Spleen (tissue), 7 donors: ENCODE results near the gene CHMP4A.

Source experiments
- CTCF ChIP-seq, 11 experiments: fragments of 200-600 bp in 7 of 11; fragments of 450-650 bp in 4 of 11; sonication (generic) in 4 of 11; IDR thresholded peaks in 8 of 11; conservative IDR thresholded peaks in 3 of 11; 1 replicate in 7 of 11; 2 replicates in 4 of 11; pipeline versions ENCODE4 v1.4.0 to v1.8.0; 2016 to 2021; ENCODE audit warnings: antibody characterized with exemption in 11 of 11, inconsistent platforms in 4 of 11, mild to moderate bottlenecking in 1 of 11
- POLR2A ChIP-seq, 3 donors: fragments of 450-650 bp; IDR thresholded peaks; one replicate each; pipeline ENCODE4 v1.5.1; 2017; ENCODE audit warnings: antibody characterized with exemption in 3 of 3, mild to moderate bottlenecking in 1 of 3
- POLR2AphosphoS5 ChIP-seq, 3 donors: sonication (generic); formaldehyde crosslinking; IDR thresholded peaks; one replicate each; pipeline ENCODE4 v1.5.1; 2017; ENCODE audit warnings: antibody characterized with exemption in 3 of 3
- donor health status: DM: no; HTN: no; CAD: no; lungs with moderate emphysema.
- donor health status: DM: no; HTN: no; CAD: no.
- donor health status: DM: no; HTN: no; CAD: no.

DNA sequence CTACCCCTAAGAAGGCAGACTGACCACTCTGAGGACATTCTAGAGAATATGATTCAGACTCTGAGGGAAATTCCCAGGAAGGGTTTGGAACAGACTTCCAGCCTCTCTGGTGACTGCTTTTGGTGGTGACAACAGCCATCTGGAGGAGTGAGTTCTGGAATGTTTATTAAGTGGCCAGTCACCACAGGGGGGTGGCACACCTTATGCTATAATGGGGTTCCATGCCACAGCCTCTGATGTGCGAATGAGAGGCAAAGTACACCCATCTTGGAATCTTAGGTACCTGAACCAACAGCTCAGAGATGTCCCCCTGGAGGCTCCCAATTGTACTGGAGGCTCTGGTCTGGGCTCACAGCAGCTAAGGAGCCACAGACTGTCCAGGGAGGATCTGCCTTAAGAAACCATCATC is 38.6 kb upstream of the CHMP4A start:
- no peak for TF ChIP-seq POLR2A (IDR thresholded peaks at IDR 0.05)
- no peak for TF ChIP-seq CTCF (IDR thresholded peaks at IDR 0.05 in 8 of 11, conservative IDR thresholded peaks at IDR 0.05 in 3 of 11)
- TF ChIP-seq POLR2AphosphoS5 (IDR thresholded peaks at IDR 0.05) = peak in 1 of 3 donors; percentile 11
